ENCODE results near the gene CCL21. TPM values are rescaled to one million over a fixed set of nuclear protein-coding genes. Genes with fewer than 3 reads are reported as not detected.
"Not testable (repeated sequence)": the region's sequence is repeated elsewhere in the genome, so short reads cannot be mapped to it uniquely, and the experiment has no call there.

Gene CCL21
- not detected in 2 replicates for total RNA-seq (ENCODE audit: low replicate concordance)

- no peak within 1 kb of the TSS for H3K4me3 ChIP-seq (ENCODE audit: low read depth, low read length)
- peak; percentile 73 for DNase-seq (ENCODE audit: low read depth)
- no peak for TF ChIP-seq CTCF (IDR thresholded peaks at IDR 0.05; ENCODE audit: insufficient read depth, low read length)
Measured at GRCh38 chr9:34710023-34710422, at the start of gene CCL21. Gene CCL21, minus strand, starts transcription at chr9:34710136. Its CDS starts 70 bp downstream, at chr9:34710066.

- no peak for TF ChIP-seq CTCF (IDR thresholded peaks at IDR 0.05; ENCODE audit: insufficient read depth, low read length)
- no peak overlapping the region for H3K4me3 ChIP-seq (ENCODE audit: low read depth, low read length)
- DNase-seq (ENCODE audit: low read depth), result no peak
Measured at GRCh38 chr9:34759432-34760134, 49.6 kb upstream of the CCL21 start.

- not testable (repeated sequence) for H3K4me3 ChIP-seq (ENCODE audit: low read depth, low read length); DNase-seq (ENCODE audit: low read depth)
Measured at GRCh38 chr9:34750320-34750719, 40.4 kb upstream of the CCL21 start.

- H3K4me3 ChIP-seq (ENCODE audit: low read depth, low read length), result no peak overlapping the region
- TF ChIP-seq CTCF (IDR thresholded peaks at IDR 0.05; ENCODE audit: insufficient read depth, low read length), result no peak
- DNase-seq (ENCODE audit: low read depth), result peak; percentile 43
Measured at GRCh38 chr9:34746526-34746925, 36.6 kb upstream of the CCL21 start.

- TF ChIP-seq CTCF (IDR thresholded peaks at IDR 0.05; ENCODE audit: insufficient read depth, low read length), result no peak
- peak; percentile 85 for DNase-seq (ENCODE audit: low read depth)
- H3K4me3 ChIP-seq (ENCODE audit: low read depth, low read length), result no peak overlapping the region
Measured at GRCh38 chr9:34744295-34745221, 34.6 kb upstream of the CCL21 start.

- no peak overlapping the region for H3K4me3 ChIP-seq (ENCODE audit: low read depth, low read length)
- TF ChIP-seq CTCF (IDR thresholded peaks at IDR 0.05; ENCODE audit: insufficient read depth, low read length), result no peak
- DNase-seq (ENCODE audit: low read depth), result no peak
Measured at GRCh38 chr9:34742710-34743109, 32.8 kb upstream of the CCL21 start.

GRCh38 chr9:34741628-34742027, 31.7 kb upstream of the CCL21 start:
- DNase-seq (ENCODE audit: low read depth), result no peak

GRCh38 chr9:34740176-34740575, 30.2 kb upstream of the CCL21 start:
- H3K4me3 ChIP-seq (ENCODE audit: low read depth, low read length); DNase-seq (ENCODE audit: low read depth): not testable (repeated sequence)

More at GRCh38 chr9:34741628-34742027, 31.7 kb upstream of the CCL21 start:
- TF ChIP-seq CTCF (IDR thresholded peaks at IDR 0.05; ENCODE audit: insufficient read depth, low read length), result no peak
- H3K4me3 ChIP-seq (ENCODE audit: low read depth, low read length), result no peak overlapping the region

All from fibroblast of the aortic adventitia (primary cell).